A549 treated with RU486 at 1 μM for 4 hours (cell line): ENCODE measurements around the gene AGMAT. TPM values are rescaled to one million over a fixed set of nuclear protein-coding genes. Genes with fewer than 3 reads are reported as not detected.

Source experiments
- total RNA-seq: library from RNA; stranded (reverse); fragments of 200-300 nt; extraction: Qiagen RNA extraction; gene quantifications from 5 replicates; pipeline ENCODE4 v1.2.3, GENCODE V29; 2022; ENCODE audit warnings: low read depth

Gene AGMAT, protein sequence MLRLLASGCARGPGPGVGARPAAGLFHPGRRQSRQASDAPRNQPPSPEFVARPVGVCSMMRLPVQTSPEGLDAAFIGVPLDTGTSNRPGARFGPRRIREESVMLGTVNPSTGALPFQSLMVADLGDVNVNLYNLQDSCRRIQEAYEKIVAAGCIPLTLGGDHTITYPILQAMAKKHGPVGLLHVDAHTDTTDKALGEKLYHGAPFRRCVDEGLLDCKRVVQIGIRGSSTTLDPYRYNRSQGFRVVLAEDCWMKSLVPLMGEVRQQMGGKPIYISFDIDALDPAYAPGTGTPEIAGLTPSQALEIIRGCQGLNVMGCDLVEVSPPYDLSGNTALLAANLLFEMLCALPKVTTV
- total RNA-seq = 5.5 to 8.2 TPM (median 7.2 TPM) in 5 replicates

GRCh38 chr1:15584489-15585363, at the start of gene AGMAT:
AGMAT (minus strand) TSS chr1:15585051; CDS start chr1:15584967, 84 bp downstream.

GRCh38 chr1:15617173-15618076, 32.6 kb upstream of the AGMAT start, which contains the start of gene DDI2:
DDI2 (plus strand) TSS chr1:15617458; CDS start chr1:15617671, 213 bp downstream.

DNA sequence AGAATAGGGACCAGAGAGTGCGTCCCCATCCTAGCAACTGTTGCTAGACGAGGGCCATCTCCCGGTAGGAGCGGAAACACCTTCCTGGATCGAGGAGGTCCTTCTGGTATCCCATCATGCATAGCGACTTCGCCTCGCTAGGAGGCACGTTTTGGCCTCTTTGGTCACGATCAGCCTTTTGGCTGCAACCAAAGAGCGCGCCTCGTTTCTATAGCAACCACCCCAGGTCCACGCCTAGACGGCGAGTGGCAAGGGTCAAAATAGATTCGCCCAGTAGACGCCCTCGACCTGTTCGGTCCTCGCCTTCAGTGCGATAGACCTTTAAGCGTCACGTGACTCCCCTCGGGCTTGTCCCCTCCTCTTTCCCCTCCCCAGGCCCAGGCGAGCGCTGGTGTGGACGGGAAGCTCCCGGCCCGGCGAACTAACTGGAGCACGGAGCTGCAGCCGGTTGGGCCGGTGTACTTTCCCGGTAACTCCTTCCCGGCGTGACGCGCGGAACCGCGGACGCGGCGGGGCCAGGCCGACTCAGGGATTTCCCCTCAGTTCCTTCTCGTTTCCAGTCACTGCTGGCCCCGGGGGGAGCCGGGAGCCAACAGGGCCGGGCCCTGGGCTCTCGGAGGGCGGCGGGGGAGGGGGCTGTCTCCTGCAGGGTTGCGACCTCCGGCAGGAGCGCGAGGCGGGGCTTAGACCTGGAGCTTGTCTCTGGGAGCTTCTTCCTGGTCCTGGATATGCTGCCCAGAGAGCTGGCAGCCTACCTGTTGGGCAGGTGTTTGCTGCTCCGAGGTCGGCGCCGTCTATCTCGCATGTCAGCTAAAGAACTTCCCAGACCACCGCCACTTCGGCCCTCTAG, 58.1 kb downstream of the AGMAT start, which contains the start of gene DNAJC16:
Gene DNAJC16 (plus strand): TSS at position 359 of the 850 bp plus-strand sequence. CDS start 2,258 bp downstream, outside the sequence.

GRCh38 chr1:15524021-15524282, 60.9 kb downstream of the AGMAT start, which contains the start of gene CASP9:
CASP9 (minus strand) TSS chr1:15524215; CDS start chr1:15524200, 15 bp downstream.

Other genes with a start within 250 kb of the AGMAT start
- gene EFHD2, start 175.2 kb downstream of the AGMAT start, total RNA-seq = 163 to 254 TPM (median 240 TPM) in 5 replicates
- gene CTRC, start 146.6 kb downstream of the AGMAT start, total RNA-seq = 0.65 to 2.1 TPM (median 1.7 TPM) in 5 replicates
- 0.17 TPM in 1 of 5 replicates, not detected in the others for gene CELA2A, start 128.3 kb downstream of the AGMAT start, total RNA-seq
- not detected in 5 replicates for gene CELA2B, start 108.9 kb downstream of the AGMAT start, total RNA-seq
- 4.4 to 6.9 TPM (median 6.1 TPM) in 5 replicates for gene CASP9, start 60.8 kb downstream of the AGMAT start, total RNA-seq
- 4.1 to 5.0 TPM (median 4.5 TPM) in 5 replicates for gene DNAJC16, start 58.2 kb downstream of the AGMAT start, total RNA-seq
- 7.6 to 10.0 TPM (median 9.3 TPM) in 5 replicates for gene DDI2, start 32.4 kb upstream of the AGMAT start, total RNA-seq
- 20.5 to 30.5 TPM (median 26.1 TPM) in 5 replicates for gene PLEKHM2, start 99.3 kb upstream of the AGMAT start, total RNA-seq
- 0.09 to 0.60 TPM (median 0.25 TPM) in 5 replicates for gene SLC25A34, start 151.2 kb upstream of the AGMAT start, total RNA-seq
- gene TMEM82, start 157.4 kb upstream of the AGMAT start, total RNA-seq = not detected in 5 replicates
- 21.1 to 33.5 TPM (median 26.3 TPM) in 5 replicates for gene FBLIM1, start 173.7 kb upstream of the AGMAT start, total RNA-seq
- gene UQCRHL, start 222.6 kb upstream of the AGMAT start, total RNA-seq = 5.8 to 9.1 TPM (median 7.7 TPM) in 5 replicates